Central memory CD4-positive, alpha-beta T cell (primary cell): ENCODE data around the gene TMEM179.
"Not testable (repeated sequence)": the region's sequence is repeated elsewhere in the genome, so short reads cannot be mapped to it uniquely, and the experiment has no call there.

Experiments used
- DNase-seq: peaks from one replicate; pipeline ENCODE4 v3.0.0; 2022

TMEM179 gene

DNA sequence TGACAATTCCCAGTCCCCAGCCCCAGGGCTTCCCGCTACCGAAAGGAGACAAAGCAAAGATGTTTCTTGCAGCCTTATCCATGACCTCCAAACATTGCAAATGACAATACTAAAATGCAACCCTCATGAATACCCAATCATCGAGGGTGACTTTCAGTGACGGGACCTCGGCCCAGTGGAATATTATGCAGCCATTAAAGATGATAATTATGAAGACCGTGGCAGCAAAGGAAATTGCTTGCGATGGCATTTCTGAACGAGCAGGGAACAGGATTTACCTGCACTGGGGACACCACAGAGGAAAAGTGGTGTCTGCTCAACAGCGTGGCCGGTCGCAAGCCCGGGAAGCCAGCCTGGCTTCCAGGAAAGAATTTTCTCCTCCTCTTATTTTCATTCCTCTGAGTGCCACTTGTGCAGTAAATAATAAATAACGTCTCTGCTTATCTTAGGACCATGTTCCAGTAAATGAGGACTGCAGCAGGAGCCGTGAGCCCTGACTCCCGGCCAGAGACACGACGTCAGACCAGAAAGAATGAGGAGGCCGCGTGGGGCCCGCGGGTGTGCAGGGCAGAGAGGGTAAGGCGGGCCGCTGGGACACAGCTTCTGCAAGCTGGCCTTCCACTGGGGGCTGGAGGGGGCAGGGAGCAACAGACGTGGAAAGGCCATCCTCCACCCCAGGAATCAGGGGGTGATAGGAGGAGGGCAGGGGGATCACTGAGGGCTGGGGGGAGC lies 18.4 kb downstream of the TMEM179 start:
- no peak for DNase-seq

DNA sequence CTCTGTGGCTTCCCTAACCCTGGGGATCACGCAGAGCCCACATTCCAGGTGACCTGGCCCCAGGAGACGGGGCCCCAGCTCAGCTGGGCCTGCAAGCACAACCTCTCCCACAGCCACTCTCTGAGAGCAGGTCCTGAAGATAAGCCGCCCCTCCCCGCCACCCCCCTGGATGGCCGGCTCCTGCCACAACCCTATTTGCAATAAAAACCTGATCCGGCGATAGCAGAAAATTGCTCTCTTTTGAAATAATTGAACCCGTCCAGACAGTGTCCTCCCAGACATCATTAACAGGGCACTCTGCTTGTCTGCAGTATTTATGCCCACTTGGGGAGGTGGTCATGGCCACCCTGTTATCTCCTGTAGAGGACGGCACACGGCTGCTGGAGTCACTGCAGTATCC lies 20.0 kb downstream of the TMEM179 start:
- no peak for DNase-seq

DNA sequence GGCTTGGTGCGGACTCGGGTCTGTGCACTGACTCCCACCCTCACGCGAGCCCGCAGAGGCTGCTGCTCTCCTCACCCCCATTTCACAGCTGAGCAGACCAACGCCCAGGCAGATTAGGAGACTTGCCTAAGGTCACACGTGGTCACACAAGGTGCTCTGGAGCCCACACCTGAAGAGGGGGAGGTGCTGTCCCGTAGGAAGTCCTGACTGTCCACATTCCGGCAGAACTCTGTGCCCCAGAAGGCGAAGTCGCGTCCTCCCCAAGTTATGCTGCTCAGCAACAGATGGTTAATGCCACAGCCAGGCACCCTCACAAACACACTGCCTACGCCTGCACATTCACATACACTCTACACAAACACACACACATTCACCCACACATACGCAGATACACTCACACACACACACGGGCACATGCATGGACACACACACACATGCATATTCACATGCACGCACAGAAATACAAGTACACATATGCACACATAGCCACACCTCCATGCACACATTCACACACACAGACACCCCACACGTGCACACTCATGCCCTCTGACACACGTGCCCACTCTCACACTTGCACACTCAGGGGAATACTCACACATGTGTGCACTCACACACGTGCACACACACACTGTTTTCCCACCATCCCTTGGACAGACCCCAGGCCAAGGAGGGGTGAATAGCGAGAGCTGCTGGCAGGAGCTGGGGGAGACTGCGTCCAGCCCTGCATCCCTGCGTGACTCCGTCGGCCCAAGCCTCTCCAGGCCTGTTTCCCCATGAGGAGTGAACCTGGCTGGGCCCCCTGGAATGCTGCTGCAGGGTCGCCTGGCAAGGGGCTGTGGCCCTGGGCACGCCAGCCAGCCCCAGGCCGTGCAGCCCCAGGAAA lies 20.9 kb downstream of the TMEM179 start:
- DNase-seq: no peak

DNA sequence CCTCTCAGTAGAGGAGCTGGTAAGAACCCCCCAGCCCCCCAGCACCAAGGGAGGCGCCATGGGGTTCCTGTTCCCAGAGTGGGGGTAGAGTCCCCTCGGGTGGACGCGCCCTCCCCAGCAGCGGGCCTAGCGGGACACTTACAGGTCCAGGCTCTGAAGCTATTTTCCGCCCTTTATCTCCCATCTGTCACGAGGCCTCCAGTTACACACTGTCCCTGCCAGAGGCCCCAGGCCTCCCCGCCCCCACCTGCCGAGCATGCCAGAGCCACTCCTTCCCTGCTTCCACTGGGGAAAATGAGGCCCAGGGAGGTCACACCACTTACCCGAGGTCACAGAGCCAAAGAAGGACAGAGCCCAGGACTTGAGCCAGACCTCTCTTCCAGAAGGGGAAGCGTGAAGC lies 21.9 kb downstream of the TMEM179 start:
- DNase-seq: no peak

DNA sequence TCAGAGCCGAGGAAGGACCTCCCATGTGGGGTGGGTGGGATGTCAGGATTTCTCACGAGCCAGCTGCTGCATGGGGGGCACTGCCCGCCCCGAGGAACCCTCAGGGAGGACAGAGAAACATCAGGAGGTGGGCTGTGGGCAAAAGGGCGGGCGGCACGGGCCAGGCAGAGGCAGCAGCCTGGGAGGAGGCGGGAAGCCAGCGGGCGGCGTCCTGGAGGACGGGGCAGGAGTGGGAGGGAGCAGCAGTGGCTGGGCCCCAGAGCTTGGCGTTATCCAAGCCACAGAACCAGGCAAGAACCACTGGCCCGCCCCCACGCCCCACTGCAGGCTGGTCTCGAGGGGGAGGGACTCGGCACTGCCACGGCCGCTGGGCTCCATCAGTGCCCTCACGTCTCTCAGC lies 22.6 kb downstream of the TMEM179 start:
- no peak for DNase-seq

DNA sequence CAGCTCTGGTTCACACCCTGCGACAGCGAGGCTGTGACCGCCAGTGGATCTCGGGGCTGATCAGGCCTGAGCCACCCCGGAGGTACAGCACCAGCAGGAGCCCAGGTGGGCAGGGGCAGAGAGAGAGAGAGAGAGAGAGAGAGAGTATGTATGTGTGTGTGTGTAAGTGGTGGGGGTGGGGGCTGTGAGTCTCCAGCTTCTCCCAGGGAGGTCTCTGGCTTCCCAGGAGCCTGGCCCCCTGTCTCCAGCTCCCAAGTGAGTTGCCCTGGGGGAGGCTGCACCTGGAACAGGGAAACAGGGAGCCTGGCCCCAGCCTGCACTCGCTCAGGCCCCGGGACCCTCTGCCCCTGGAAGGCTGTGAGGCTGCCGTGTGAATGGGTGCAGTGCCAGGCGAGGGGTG lies 23.1 kb downstream of the TMEM179 start:
- no peak for DNase-seq

DNA sequence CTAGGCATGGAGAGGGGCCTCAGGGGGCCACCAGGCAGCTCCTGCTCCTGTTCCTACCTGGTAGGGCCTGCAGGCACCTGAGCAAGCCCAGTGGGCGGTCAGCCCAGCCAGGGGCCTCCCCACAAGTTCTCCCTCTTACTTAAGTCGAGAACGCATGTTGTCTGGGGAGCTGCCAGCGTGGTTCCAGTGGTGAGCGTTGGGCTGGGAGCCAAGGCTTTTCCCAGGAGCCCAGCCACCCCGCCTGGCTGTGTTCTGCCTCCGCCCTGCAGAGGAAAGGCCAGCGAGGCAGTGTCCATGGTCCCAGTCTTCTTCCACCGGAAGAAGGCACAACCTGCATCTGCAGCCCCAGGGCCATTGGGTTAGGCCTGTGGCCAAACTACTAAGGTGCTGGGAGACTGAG lies 23.6 kb downstream of the TMEM179 start:
- DNase-seq: no peak

DNA sequence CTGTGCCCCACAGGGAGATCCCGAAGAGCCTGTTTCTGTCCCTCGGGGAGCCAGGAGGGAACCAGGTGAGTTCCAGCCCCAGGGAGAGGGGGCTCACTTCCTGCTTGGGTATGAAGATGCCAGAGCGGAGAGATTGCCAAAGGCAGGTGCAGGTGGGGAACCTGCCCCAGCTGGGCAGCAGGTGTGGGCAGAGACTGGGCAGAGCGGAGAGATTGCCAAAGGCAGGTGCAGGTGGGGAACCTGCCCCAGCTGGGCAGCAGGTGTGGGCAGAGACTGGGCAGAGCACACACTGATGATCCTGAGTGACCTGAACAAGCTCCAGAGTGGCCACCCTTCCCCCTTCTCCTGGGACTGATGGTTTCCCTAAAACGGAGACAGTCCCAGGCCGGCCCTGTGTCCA lies 24.6 kb downstream of the TMEM179 start:
- not testable (repeated sequence) for DNase-seq

DNA sequence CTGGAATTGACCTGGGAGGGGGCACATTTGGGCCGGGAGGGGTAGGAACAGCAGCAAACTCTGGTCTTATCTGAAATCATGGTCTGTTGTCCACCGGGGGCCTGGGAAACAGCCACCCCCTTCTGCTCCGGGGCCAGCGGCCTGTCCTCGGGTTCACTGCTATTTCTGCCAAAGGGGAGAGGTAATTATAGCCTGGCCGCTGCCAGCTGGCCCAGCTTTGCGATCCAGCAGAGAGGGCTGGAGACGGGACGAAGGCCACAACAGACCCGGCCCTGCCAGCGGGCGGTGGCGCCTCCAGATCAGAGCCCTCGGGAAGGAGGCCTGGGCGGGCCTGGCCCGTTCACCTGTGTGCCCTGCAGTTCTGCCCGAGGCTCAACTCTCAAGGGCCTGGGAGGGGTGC lies 25.1 kb downstream of the TMEM179 start, which contains the start of gene C14orf180:
TSS of gene C14orf180 (plus strand) at position 258 of the 400 bp plus-strand sequence. CDS start 6,667 bp downstream, outside the sequence.
- no peak for DNase-seq

DNA sequence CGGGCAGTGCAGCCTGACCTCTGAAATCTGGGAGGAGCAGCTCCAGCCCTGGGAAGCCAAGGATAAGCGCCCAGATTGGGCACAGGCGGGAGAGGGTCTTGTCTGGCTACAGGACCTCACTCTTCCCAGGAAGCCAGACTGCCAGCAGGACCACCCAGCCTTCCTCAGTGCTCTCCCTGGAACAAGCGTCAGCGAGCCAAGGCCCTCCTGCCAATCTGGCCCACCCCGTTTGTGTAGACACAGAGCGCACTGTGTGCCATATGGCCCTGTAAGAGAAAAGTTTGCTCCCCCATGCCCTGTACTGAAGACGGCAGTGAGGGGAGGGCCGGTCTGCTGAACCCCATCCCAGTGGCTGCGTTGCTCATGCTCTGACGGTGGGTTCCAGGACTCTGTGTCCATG lies 26.3 kb downstream of the TMEM179 start:
- DNase-seq: no peak

DNA sequence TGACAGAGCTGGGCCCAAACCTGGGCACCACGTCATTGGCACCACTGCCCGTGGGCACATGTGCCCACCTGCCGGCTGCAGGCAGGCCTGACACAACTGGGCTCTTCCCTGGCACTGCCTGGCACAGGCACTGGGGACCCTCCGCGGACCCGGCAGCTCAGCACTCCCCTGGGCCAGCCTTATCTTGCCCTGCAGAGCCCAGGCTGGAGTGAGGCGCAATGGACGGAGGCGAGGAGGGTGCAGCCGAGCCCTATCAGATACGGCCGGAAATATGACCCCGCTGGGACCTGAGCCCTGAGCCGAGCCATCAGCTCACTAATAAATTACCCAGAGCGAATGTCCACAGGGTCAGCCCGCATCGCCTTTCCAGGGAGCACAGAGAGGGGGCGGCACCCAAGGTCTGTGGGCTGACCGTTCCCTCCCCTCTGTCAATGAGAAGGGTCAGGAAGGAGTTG lies 26.7 kb downstream of the TMEM179 start:
- DNase-seq: no peak

DNA sequence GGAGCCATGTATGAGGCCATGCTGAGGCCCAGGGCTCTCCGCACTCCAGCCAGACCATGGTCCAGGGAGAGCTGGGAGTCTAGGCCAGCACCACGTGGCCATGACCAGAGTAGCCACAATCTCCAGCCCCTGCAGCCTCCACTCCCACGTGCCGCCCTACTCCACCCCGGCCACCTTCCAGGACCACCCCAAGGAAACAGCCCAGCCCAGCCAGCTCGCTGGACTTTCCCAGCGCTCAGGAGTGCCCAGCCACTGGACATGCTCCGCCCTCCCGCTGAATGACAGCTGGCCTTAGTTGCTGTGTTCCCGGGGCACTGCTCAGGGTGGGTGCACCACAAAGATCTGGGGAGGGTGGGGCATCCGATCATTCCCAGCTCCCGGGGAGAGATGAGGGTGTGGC lies 27.1 kb downstream of the TMEM179 start:
- no peak for DNase-seq

DNA sequence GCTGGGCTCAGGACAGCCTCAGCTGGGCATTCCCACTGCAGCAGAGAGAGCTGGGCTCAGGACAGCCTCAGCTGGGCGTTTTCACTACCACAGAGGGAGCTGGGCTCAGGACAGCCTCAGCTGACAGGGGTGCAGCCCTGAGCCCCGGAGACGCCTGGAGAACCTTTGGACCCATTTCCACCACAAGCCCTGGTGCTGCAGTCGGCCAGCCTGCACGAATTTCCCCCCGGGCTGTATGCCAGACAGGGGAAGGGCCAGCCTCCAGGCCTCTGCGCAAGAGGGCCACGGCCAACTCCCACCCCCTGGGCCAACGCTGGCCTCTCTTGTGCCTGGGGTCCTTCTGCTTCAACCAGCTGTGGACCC lies 27.6 kb downstream of the TMEM179 start:
- no peak for DNase-seq

DNA sequence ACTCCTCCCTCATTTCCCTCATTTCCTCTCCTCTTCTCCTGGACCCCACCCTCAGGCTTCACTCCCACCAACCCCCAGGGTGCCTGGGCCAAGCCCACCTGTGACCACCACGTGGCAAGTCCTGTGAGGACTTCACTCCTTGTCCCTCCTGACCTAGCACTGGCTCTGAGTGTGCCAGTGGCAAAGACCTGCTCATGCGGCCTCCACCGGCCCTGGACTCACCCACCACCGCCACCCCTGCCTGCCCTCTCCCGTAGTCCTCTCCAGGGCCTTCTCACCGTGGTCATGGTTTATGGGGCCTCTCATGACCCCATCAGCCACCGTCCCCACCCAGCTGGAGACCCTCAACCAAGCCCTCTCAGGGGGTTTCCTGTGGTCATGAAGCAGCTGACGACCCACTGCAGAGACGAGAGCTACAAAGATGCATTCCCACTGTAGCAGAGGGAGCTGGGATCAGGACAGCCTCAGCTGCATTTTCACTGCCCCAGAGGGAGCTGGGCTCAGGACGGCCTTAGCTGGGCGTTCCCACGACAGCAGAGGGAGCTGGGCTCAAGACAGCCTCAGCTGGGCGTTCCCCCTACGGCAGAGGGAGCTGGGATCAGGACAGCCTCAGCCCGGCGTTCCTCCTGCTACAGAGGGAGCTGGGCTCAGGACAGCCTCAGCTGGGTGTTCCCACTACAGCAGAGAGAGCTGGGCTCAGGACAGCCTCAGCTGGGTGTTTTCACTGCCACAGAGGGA lies 28.2 kb downstream of the TMEM179 start:
- no peak for DNase-seq

DNA sequence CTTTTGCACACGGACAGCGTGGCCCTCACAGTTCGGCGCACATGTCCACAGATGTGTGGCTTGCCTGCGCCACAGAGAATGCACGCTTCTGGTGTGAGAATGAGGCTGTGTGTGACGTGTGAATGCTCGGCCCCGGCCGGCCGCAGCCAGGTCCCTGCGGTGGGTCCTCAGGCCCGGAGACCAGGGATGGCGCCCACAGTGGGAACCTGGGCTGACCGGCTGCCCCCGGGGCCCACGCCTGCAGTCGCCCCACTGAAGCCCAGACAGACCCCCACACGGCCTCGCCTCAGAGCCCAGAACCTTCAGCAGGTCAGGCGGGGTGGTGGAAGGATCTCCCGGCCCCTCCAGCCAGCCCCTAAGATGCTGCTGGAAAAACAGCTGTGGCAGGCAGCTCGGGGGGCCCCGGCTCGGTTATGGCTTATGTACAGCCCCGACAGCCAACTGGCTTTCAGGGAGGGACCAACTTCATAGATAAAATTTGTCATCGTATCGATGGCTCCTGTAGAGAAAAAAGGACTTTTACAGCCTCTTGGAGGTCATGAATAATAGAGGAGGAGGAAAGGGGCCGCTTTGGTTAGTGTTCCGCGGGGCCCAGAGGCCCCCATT lies 29.5 kb downstream of the TMEM179 start:
- no peak for DNase-seq

DNA sequence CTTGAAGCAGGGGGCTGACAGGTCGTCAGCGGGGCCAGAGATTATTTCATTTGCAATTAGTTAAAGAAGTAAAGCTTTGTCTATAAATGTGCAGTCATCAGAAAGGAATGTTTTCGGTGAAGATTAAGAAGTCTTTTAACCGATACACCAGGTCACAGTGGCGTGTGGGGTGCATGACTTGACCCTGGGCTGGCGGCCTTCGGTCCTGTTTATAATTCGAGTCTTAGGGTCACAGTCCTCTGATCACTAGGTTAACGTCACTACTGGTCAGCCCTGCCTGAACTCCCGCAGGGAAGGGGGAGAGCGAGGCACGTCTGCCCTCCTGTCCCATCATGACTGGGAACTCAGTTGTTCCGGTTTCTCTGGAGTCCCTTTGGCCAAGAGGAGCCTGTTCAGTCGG lies 30.0 kb downstream of the TMEM179 start:
- DNase-seq: no peak

DNA sequence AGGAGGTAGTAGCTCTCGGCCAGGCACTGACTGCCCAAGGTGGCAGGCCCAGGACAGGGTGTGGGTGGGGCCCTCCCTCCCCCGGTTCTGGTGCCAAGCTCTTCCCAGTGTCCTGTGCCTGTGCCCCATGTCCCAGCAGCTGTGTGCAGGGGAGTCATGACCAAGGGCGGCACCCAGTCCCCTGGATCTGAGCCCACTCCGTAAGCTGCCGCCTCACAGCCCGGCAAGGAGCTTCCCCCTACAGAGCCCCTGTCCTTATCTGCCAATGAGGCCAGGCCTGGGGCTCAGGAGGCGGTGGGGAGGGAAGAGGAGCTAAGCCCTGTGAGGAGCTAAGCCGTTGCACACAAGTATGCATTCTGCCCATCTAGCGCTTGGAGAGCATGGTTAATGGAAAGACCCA lies 30.6 kb downstream of the TMEM179 start:
- DNase-seq: no peak

DNA sequence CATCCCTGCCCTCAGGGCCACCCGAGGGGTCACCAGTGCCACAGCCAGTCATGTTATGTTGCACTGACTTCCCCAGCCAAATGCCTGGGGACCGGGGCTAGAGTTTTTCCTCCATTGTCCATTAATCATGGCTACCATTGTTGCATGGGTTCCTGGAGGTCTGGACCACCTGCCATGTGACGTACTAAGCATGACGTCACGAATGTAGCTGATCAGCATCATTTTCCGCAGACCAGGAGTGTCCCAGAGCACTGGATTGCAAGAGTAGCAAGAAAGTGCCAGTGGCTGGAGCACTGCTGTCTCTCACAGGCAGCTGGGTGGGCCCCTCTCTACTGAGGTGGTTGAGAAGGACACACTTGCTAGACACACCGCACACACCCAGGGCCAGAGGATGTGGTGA lies 31.9 kb downstream of the TMEM179 start:
- no peak for DNase-seq

DNA sequence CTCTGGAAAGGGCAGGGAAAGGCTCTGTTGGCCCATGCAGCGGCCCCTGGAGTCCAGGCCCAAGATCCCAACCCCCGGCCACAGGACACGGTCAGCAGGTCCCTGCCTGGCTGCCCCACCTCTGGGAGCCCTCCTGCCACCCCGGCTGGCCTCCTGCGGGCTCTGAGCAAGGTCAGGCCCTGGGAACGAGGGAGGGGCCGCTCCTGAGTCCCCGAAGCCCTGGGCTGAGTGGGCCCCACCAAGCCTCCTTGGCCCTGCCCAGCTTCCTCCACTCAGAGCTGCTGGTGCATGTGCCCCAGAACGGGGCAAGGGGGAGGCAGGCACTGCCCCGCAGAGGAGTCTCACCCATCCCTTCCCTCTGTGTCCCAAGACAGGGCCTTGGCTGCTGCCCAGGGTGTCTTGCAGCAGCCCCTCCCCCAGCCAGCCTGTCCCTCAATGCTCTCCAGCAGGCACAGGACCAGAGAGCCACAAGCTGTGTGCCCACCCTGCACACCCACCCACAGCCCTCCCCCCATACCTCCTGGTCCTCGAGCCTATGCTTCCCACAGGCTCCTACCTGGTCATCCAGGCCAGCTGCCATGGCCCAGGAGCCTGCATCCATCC lies 32.4 kb downstream of the TMEM179 start:
- no peak for DNase-seq

DNA sequence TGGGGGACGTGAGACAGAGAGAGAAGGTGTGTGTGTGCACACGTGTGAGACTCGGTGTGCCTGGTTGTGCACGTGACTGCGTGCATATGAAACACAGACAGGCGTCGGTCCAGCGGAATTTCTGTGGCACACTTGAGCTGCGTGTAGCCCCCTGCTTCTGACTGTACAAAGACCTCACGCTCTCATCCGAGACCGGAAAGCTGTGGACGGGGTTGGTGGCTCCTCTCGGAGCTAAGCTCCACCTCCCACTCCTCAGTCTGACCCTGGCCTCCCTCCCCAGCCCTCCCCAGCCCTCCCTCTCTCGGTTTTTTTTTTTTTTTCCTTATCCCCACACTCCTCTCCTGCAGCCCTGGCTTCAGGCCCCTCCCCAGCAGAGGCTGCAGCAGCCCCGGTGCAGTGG lies 33.3 kb downstream of the TMEM179 start:
- no peak for DNase-seq

DNA sequence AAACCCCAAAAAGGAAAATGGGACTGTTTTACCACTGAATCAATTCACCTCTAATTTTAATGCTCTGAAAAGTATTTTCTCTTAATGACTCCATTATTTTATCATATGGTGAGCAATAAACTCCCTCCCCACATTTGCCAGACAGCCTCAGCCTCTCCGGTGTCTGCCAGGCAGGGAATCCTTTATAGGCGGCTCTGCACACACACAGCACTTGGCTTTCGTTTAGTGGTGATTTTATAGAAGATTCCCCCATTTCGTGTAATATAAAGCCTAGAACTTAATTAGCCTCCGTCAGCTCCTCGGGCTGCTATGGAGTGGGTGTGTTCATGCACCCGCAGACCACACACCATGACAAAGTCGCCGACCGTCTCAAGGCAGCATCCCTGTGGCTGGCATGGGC lies 35.1 kb downstream of the TMEM179 start:
- DNase-seq: no peak

DNA sequence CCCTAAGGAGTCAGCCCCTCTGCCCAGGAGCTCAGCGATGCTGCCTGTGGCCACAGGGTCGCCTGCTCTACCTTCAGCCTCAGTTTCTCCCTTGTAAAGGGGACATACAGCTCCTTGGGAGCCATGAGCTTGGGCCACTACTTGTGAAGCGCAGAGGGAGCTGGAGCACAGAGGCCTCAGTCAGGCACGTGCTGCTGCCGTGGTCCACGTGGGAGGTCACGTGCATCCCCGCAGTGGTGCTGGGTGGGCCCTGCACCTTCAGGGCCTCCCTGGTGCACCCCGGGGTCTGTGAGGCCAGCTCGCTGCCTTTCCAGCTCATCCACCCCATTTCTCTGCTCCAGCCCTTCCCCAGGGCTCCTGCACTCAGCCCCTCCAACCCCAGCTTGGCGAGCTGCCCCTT lies 36.0 kb downstream of the TMEM179 start:
- no peak for DNase-seq

DNA sequence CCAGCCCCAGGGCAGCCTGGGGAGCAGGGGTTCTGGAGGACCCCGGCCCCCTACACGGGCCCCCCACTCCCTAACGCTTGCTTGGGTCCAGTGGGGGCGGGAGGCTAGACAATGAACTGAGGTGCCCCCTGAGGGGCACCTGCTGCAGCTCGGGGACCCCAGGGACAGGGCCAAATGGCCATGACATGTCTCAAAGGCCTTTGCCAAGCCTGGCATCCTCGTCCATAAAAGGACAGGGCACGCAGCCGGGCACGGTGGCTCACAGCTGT lies 36.7 kb downstream of the TMEM179 start:
- no peak for DNase-seq
